A204.1 (cell line): ENCODE results near the gene CERT1.

Source experiments
- FAIRE-seq: peaks from 2 replicates; lab custom pipeline; 2012; peaks lifted over from hg19 to GRCh38; lab: Jason Lieb, UNC

The CERT1 gene

GRCh38 chr5:75472973-75473372, 38.5 kb downstream of the CERT1 start:
- FAIRE-seq, result no peak

- FAIRE-seq, result no peak
These were observed 40.2 kb downstream of the CERT1 start for GRCh38 chr5:75471193-75471592.

DNA sequence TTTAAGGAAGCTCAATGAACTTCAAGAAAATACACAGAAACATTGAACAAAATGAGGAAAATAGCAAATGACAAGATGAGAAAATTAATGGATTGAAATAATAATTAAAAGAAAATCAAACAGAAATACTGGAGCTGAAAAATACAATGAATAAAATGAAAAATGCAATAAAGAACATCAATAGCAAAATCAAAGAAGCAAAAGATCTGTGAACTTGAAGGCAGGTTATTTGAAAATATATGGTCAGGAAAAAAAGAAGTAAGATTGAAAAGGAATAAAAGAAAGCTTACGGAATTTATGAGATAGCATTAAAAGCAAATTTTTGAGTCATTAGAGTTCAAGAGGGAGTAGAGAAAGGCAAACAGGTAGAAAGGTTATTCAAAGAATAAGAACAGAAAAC, 42.4 kb downstream of the CERT1 start:
- FAIRE-seq, result peak; percentile 14

GRCh38 chr5:75468593-75468992, 42.8 kb downstream of the CERT1 start:
- no peak for FAIRE-seq

- FAIRE-seq, result no peak
These were observed 45.3 kb downstream of the CERT1 start for GRCh38 chr5:75466006-75466716.

- no peak for FAIRE-seq
These were observed 45.9 kb downstream of the CERT1 start for GRCh38 chr5:75465480-75465879.

DNA sequence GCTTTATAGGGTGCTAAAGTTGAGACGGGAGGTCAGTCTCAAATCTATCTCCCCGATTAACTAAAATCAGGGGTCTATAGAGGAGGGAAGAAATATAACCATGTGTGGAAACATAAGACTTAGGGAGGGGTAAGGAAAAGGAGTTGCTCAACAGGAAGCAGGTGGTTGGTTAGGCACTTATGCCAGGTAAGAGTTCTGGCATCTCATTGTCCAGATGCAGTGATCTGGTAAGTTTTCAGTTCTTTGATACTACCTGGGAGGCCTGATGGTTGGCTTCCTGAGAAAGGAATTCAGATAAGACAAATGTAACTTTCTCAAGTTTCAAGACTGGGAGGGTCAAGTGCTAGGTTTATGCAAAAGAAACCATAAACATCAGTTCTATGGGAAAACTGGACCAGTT, 47.7 kb downstream of the CERT1 start:
- no peak for FAIRE-seq

DNA sequence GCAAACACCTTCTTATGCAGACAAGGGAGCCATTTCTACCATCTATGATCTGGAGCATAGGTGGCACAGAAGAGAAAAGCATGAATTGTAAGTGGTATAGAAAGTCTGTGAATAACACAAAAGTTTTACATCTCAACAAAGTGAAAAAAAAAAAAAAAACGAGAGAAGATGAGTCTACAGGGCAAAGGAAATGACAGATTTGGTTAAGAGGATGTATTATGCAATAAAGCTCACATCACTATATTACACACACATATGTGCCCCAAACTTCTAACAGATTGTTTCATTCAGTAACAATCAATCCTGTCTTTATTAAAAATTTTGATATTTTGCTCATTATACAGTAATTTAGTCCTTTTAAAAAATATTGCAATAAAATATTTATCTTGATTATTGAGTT, 49.8 kb downstream of the CERT1 start:
- FAIRE-seq, result no peak

DNA sequence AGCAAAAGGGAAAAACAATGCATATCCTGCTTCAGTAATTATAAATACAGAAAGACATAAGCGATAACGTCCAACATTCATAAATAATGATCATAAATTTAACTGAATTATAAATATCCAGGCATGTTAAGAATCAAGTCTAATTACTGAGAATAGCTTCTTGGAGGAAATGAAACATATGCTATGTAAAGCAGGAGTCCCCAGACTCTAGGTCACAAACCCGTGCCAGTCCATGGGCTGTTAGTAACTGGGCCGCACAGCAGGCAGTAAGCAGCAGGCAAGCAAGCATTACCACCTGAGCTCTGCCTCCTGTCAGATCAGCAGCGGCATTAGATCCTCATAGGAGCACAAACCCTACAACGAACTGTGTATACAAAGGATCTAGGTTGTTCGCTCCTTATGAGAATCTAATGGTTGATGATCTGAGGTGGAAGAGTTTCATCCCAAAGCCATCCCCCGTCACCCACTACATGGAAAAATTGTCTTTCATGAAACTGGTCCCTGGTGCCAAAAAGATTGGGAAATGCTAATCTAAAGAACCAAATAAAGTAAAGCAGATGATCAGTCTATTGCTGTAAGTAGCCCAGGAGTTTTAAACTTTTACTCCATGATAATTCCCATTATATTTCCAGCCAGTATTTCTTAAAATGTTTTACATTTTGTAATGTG, 50.4 kb downstream of the CERT1 start:
- FAIRE-seq, result no peak

DNA sequence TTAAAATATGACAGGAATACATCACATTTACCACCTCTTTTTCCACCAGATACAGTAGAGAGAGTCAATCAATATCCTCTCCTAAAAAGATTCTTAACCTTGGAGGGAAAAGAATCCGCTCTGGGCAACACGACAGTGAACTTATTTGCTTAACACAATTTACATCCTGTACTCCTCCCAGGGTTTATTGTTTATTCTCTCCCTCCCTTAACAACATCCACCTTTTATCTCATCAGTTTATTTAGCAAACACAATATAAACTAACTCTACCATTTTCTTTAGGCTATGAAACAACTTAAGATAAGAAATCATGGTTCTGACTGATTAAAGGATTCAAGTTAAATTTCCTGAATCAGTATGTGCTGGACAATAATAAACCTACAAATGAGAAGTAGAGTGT, 50.9 kb downstream of the CERT1 start:
- no peak for FAIRE-seq

- no peak for FAIRE-seq
These were observed 53.7 kb downstream of the CERT1 start for GRCh38 chr5:75457691-75458090.

DNA sequence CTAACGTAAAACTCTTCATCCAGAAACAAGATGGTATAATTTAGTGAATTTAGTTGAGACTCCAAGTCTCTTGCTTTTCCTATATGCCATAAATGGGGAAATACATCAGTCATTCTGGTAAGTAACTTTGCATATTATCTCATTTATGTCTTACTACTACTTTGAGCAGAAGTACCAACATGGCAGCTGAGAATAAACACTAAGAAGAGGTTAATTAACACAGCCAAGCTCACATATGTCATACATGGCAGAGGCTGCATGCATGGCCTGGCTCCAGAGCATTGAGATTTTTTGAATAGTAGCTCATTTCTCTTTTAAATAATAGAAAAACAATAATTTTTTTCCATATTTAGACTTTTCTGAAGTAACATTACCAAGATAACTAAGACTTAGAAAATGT, 54.3 kb downstream of the CERT1 start:
- no peak for FAIRE-seq

DNA sequence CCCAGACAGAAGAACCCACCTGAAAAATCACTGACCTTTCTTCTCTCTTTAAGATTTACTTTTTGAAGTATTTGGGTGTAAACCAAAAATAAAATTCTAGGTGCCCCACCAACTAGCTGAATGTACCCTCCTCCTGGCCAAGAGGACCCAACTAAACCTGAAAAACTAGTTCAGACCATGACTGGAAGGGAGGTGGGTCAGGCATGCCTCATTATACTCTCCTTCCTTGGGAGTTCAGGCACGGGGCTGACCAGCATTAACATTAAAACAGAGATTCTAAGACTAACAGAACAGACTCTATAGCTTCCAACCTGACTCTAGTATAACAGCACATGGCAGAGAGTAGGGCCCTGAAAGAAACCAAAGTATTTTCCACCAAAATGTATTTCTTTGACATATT, 61.4 kb downstream of the CERT1 start:
- no peak for FAIRE-seq

- peak; percentile 9 for FAIRE-seq
These were observed 65.4 kb downstream of the CERT1 start for GRCh38 chr5:75446068-75446467.

DNA sequence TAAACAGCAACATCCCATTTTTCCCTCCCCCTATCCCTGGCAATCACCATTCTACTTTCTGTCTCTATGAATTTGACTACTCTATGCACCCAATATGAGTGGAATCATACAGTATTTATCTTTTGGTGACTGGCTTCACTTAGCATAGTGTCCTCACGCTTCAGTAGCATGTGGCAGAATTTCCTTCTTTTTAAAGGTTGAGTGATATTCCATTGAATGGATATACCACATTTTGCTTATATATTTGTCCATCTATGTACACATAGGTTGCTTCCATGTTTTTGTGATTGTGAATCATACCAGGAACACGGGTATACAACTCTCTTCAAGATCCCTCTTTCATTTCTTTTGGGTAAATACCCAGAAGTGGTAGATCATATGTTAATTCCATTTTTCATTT, 69.9 kb downstream of the CERT1 start:
- no peak for FAIRE-seq

DNA sequence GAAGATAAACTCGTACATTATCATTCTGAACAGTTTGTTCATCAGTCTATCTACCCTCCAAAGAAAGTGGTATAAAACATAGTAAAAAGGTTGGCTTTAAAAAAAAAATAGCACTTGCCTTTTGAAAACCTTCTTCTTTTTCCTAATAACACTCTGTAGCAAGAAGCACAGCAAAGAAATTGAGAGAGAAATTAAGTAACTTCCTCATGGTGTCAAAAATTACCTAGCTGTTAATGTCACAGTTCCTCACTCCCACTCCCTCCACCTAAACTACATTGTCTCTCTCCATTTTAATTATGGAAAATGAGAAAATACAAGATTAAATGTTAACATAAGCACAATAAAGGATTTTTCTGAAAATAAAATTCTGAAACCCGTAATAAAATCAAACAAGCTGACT, 72.2 kb downstream of the CERT1 start:
- FAIRE-seq, result no peak

- FAIRE-seq, result no peak
These were observed 72.7 kb downstream of the CERT1 start for GRCh38 chr5:75438722-75439121.

- FAIRE-seq, result no peak
These were observed 76.3 kb downstream of the CERT1 start for GRCh38 chr5:75435096-75435495.

GRCh38 chr5:75433814-75434506, 77.5 kb downstream of the CERT1 start:
- FAIRE-seq, result no peak

GRCh38 chr5:75414241-75414640, 97.2 kb downstream of the CERT1 start:
- FAIRE-seq, result no peak

DNA sequence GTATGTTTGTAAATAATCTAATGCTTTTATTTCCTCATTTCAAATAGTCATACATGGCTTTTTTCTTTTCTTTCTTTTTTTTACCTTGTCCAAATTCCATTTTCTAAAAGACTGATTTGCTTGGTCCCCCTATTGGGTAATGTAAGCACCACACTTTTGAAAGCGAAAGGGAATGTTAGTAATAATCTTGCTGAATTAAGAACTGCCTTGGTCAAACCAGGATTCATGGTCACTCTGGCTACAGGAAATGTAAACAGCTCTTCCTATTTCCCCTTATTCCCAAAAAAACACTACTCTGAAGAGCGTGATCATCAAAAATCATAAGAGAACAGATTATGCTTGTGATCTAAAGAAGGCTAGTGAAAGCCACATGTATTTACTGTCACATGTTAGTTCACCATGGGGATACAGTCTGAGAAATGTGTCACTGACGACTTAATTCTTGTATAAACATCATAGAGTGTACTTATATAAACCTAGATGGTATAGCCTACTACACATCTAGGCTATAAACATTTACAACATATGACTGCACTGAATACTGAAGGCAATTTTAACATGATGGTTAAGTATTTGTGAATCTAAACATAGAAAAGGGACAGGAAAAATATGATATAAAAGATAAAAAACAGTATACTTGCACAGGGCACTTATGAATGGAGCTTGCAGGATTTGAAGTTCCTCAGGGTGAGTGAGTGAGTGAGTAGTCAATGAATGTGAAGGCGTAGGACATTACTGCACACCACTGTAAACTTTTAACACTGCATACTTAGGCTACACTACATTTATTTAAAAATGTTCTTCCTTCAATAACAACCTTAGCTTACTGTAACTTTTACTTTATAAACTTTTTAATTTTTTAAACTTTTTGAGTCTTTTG, 99.1 kb downstream of the CERT1 start:
- FAIRE-seq, result no peak

DNA sequence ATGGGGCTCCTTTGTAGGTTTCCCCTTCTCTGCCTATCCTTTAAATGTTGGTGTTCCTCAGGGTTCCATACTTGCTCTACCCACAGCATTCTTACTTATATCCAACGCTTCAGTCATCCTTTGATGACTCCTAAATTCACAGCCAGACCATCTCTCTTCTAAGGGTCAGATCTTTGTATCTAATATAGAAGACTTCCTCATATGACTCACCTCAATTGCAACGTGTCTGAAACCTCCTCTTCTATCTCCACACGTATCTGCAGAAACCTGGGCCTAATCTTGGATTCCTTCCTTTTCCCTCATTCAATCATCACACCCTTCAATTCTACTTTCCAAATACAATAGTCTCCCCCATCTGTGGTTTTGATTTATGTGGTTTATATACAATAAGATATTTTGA, 106.1 kb downstream of the CERT1 start:
- FAIRE-seq, result no peak

DNA sequence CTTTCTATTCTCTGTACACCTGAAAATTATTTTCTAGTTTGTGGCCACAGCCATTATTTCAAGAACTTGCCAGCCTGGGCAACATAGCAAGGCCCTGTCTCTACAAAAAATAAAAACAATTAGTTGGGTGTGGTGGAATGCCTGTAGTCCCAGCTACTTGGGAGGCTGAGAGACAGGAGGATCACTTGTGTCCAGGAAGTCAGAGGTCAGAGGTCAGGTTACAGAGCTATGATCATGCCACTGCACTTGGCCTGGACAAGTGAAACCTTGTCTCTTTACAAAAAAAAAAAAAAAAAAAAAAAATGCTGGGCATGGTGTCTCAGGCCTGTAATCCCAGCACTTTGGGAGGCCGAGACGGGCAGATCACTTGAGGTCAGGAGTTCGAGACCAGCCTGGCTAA, 116.2 kb downstream of the CERT1 start:
- FAIRE-seq, result no peak
